GM06990 (cell line): ENCODE results near the gene ZNF281.

Source experiments
- DNase-seq: peaks from one replicate; pipeline ENCODE4 v3.0.0-alpha.2; 2011; ENCODE audit not compliant: insufficient read length; ENCODE audit errors: extremely low read depth
- H3K27me3 ChIP-seq: replicated peaks from 2 replicates; pipeline ENCODE4 v1.6.0; 2011; ENCODE audit warnings: low read length; ENCODE audit not compliant: control insufficient read depth, insufficient read depth
- H3K36me3 ChIP-seq: 2 replicates; pipeline ENCODE4 v1.5.1; 2011; ENCODE audit warnings: low read length; ENCODE audit not compliant: control insufficient read depth, insufficient read depth
- H3K4me3 ChIP-seq: replicated peaks from 2 replicates; pipeline ENCODE4 v1.5.1; 2011; ENCODE audit warnings: low read depth, mild to moderate bottlenecking, control low read depth, low read length
- CTCF ChIP-seq: IDR thresholded peaks from 2 replicates; pipeline ENCODE4 v1.5.1; 2011; ENCODE audit warnings: low read length, control low read depth, mild to moderate bottlenecking, inconsistent platforms; ENCODE audit not compliant: insufficient read depth, poor library complexity, severe bottlenecking

Gene ZNF281

GRCh38 chr1:200399860-200400259 lies 10.0 kb downstream of the ZNF281 start:
- no peak for TF ChIP-seq CTCF
- Histone ChIP-seq H3K36me3 (no peaks in the 10 kb centered on the region), H3K4me3 (no peak overlapping the region)

GRCh38 chr1:200398373-200398772 lies 11.5 kb downstream of the ZNF281 start:
- DNase-seq = no peak
- TF ChIP-seq CTCF = no peak
- no peak overlapping the region for H3K4me3 ChIP-seq
- no peaks in the 10 kb centered on the region for H3K36me3 ChIP-seq
- no peaks in the 10 kb centered on the region for H3K27me3 ChIP-seq

More at GRCh38 chr1:200399860-200400259, 10.0 kb downstream of the ZNF281 start:
- no peak for DNase-seq
- H3K27me3 ChIP-seq = no peaks in the 10 kb centered on the region

- DNase-seq = no peak
- Histone ChIP-seq H3K36me3 (no peaks in the 10 kb centered on the region), H3K4me3 (no peak overlapping the region), H3K27me3 (no peaks in the 10 kb centered on the region)
- TF ChIP-seq CTCF = no peak
Measured at GRCh38 chr1:200392625-200393185, 17.1 kb downstream of the ZNF281 start.

- Histone ChIP-seq H3K27me3 (no peaks in the 10 kb centered on the region), H3K36me3 (no peaks in the 10 kb centered on the region), H3K4me3 (no peak overlapping the region)
- no peak for DNase-seq
- TF ChIP-seq CTCF = no peak
Measured at GRCh38 chr1:200391747-200392146, 18.1 kb downstream of the ZNF281 start.

- no peak for DNase-seq
- no peak for TF ChIP-seq CTCF
- H3K27me3 ChIP-seq = no peaks in the 10 kb centered on the region
- no peaks in the 10 kb centered on the region for H3K36me3 ChIP-seq
- no peak overlapping the region for H3K4me3 ChIP-seq
Measured at GRCh38 chr1:200388791-200389190, 21.0 kb downstream of the ZNF281 start.

GRCh38 chr1:200386416-200386815 lies 23.4 kb downstream of the ZNF281 start:
- DNase-seq = no peak
- Histone ChIP-seq H3K27me3 (no peaks in the 10 kb centered on the region), H3K4me3 (no peak overlapping the region), H3K36me3 (no peaks in the 10 kb centered on the region)
- TF ChIP-seq CTCF = no peak
